Naive B cell (primary cell): ENCODE data around the gene ZNF771. TPM values are rescaled to one million over a fixed set of nuclear protein-coding genes. Genes with fewer than 3 reads are reported as not detected.
A peak's percentile ranks its signal among the peaks of the same experiment; 100 is the strongest.

Source experiments
- ATAC-seq, 2 donors: fragments of 150-1000 bp; cut with Tn5 transposase; 2 replicates each; pipeline ENCODE4 v1.10.0; 2021; ENCODE audit warnings: low read depth in 2 of 2, mild to moderate bottlenecking in 2 of 2, moderate library complexity in 2 of 2
- DNase-seq: peaks from one replicate; pipeline ENCODE4 v3.0.0; 2022
- H3K27ac Mint-ChIP-seq, 6 donors: one replicate each; pipeline ENCODE4 v1.8.0; 2020 to 2022; ENCODE audit warnings: mild to moderate bottlenecking in 6 of 6, mixed read lengths in 6 of 6, moderate library complexity in 5 of 6, inconsistent platforms in 2 of 6
- H3K27me3 Mint-ChIP-seq, 3 donors: one replicate each; pipeline ENCODE4 v1.8.0; 2021 to 2022; ENCODE audit warnings: mixed read lengths in 3 of 3, mild to moderate bottlenecking in 1 of 3
- H3K36me3 Mint-ChIP-seq, 2 donors: one replicate each; pipeline ENCODE4 v1.8.0; 2020 to 2022; ENCODE audit warnings: mixed read lengths in 2 of 2, inconsistent platforms in 1 of 2, mild to moderate bottlenecking in 1 of 2
- H3K4me1 Mint-ChIP-seq, 3 donors: one replicate each; pipeline ENCODE4 v1.8.0; 2020 to 2022; ENCODE audit warnings: mixed read lengths in 3 of 3, inconsistent platforms in 1 of 3, mild to moderate bottlenecking in 1 of 3, moderate library complexity in 1 of 3
- H3K4me3 Mint-ChIP-seq, 8 donors: one replicate each; pipeline ENCODE4 v1.8.0; 2020 to 2022; ENCODE audit warnings: mild to moderate bottlenecking in 8 of 8, mixed read lengths in 8 of 8, moderate library complexity in 8 of 8, inconsistent platforms in 2 of 8
- H3K9me3 Mint-ChIP-seq, 7 donors: one replicate each; pipeline ENCODE4 v1.8.0; 2020 to 2022; ENCODE audit warnings: mixed read lengths in 7 of 7, mild to moderate bottlenecking in 5 of 7, inconsistent platforms in 2 of 7, moderate library complexity in 1 of 7
- polyA plus RNA-seq, 6 donors: library from polyadenylated mRNA; unstranded; fragments of 300-500 nt; fragmentation: Illumina TruSeq; gene quantifications; one replicate each; pipeline ENCODE4 v1.2.3, GENCODE V29; 2021; ENCODE audit warnings: low read depth in 6 of 6

ZNF771 gene
- 1 to 10 TPM in 5 of 6 donors, not detected in 1; 1.7 to 5.0 (median 2.3) TPM for polyA plus RNA-seq

DNA sequence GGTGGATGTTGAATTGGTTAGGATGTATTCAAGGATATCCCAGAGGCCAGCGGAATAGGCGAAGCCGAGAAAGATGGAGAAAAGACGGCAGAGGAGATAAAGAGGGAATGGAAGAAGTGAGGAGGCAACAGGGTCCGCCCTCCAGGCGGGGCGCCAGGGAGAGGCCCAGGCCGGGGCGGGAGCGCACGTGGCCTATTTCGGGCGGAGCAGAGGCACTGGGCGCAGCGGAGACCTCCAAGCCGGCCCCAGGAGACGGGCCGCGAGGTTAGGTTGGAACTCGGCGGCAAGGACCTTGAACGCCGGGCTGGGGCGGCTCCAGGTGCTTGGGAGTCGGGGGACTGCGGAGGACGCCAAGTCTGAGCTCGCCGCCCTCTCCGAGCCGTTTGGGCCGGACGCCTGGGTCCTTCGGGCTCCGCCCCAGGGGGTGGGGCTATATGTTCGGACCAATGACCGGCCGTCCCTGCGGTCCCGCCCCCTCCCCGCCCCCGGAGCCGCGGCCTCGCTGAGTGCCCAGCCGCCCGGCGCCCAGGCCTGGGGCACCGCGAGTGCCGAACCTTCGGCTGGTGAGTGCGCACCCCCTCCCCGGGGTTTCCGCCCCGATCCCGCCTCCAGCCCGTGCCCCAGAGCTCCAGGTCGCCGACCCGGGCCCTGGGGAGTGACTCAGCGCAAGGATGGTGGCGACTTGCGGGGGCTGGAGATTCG is at the start of gene ZNF771:
Gene ZNF771, plus strand, starts transcription at position 505 of the 702 bp plus-strand sequence. CDS start 448 bp downstream, outside the sequence.
- H3K4me1 Mint-ChIP-seq, result peaks cover 22 to 31% (median 28%) of the 10 kb centered on the region in 3 donors
- DNase-seq (peak; percentile 86), ATAC-seq (peak; percentile 81 to 85)
- H3K36me3 Mint-ChIP-seq, result peaks cover 0 to 5% of the 10 kb centered on the region in 2 donors
- no peaks in the 10 kb centered on the region for H3K9me3 Mint-ChIP-seq
- no peaks in the 10 kb centered on the region for H3K27me3 Mint-ChIP-seq
- H3K4me3 Mint-ChIP-seq, result peak within 1 kb of the TSS; percentile 81 to 99 (median 97)
- H3K27ac Mint-ChIP-seq, result peak within 1 kb of the TSS; percentile 28 to 99 (median 94)

DNA sequence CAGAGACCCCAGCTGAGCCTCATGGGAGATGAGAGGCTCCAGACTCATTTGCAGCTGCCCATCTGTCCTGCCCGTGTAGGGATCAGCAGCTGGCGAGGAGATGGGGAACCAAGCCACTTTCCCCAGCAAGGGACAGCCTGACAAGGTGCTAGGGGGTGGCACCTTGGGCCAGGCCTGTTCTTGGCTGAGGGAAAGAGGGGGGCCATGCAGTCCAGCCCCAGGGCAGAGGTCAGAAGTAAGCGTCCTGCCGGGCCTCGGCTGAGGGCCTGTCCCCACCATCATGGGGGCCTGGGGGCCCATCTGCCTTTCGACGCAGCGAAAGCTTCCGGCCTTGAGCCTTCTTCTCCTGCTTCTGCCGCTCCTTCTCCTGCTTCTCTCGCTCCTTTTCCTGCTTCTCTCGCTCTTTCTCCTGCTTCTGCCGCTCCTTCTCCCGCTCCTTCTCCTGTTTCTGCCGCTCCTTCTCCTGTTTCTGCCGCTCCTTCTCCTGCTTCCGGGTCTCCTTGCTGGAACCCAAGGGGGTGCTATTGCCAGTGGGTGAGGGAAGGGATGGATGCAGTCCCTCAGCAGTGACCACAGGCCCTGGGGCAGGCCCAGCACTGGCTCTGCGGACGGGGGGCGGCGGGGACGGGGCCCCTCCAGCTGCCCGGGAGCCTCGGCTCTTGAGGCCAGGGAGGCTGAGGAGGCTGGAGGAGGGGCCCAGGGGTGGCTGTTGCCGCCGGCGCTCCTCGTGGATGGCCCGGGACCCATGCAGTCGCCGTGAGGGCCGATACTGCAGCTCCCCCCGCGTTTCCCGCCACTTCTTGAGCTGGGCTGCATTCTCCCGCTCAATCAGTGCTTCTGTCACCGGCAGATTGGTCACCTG is 49.5 kb upstream of the ZNF771 start:
- no peaks in the 10 kb centered on the region for H3K9me3 Mint-ChIP-seq
- H3K4me3 Mint-ChIP-seq, result peak overlapping the region in 1 of 8 donors; percentile 72
- DNase-seq (no peak), ATAC-seq (no peak)
- H3K36me3 Mint-ChIP-seq, result peaks cover under 1 to 10% of the 10 kb centered on the region in 2 donors
- peaks cover 29 to 46% (median 35%) of the 10 kb centered on the region in 3 donors for H3K4me1 Mint-ChIP-seq
- H3K27ac Mint-ChIP-seq, result peak overlapping the region in 2 of 6 donors; percentile 24 to 94
- no peaks in the 10 kb centered on the region for H3K27me3 Mint-ChIP-seq

DNA sequence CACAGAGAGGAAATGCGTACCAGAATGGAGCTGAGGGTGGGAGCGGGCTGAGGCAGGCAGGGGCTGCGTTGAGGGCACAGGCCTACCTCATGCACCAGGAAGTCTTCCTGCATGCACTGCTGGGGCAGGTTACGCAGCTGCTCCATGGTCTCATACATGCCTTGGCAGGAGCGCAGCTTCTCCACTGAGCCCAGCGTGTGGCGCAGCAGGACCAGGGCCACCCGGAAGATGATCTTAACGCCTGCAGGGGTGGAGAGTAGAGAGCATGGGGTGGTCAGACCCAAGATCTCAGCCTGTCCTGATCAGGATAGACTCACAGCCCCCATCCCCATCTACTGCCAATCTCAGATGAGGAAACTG is 48.8 kb upstream of the ZNF771 start:
- Mint-ChIP-seq H3K9me3 (no peaks in the 10 kb centered on the region), H3K4me1 (peaks cover 27 to 45% (median 37%) of the 10 kb centered on the region in 3 donors), H3K4me3 (no peak overlapping the region), H3K27me3 (no peaks in the 10 kb centered on the region), H3K36me3 (peaks cover 7 to 15% of the 10 kb centered on the region in 2 donors), H3K27ac (no peak overlapping the region)
- DNase-seq, result no peak
- no peak for ATAC-seq

DNA sequence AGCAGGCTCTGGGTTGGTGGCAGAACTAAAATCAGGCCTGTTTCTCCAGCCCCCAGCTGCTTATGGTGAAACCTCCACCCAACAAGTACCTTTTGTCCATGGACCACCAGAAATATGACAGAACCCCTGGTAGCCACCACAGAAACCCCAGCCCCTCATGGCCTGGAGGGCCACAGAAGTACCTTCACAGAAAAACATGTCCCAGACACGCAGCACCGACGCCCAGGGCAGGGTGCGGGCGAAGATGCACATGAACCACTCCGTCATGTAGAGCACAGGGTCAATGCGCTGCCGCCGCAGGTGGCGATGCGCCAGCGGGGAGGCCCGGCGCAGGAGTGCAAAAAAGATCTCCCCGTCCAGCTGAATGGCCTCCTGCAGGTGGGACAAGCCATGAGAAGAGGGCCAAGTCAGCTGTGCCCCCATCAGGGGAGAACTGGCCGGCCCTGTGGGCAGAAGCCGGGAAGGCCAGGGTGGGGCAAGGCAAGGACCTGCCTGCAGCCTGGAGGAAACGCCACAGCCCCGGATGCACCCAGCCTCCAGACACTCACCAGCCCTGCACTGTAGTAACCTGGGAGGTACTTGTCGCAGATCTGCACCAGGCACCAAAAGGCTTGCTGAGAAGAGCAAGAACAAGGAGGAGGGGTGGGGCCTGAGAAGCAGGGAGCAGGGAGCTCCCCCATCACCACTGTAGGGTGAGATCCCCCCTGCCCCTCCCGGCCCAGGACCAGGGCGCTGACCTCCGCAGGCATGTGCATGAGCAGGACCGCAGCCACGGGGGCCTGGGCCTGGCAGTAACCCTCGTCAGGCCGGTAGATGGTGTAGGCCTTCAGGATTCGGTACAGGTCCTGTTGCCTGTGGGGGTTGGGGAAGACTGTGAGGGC is 48.2 kb upstream of the ZNF771 start:
- DNase-seq, result no peak
- peaks cover 23 to 38% (median 33%) of the 10 kb centered on the region in 3 donors for H3K4me1 Mint-ChIP-seq

DNA sequence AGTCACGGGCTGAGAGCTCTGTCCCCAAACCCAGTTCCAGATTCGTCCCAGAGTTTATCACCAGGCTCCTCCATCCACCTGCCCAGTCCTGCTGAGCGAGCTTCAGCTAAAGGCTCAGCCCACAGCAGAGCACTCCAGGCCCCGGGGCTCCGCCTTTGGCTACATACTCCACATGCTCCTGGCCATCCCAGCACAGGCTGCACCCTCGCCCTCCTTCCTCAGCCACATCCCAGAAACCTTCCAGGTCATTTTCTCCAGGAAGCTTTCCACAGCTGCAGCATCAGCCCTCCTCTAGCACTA is 47.6 kb upstream of the ZNF771 start:
- DNase-seq, result no peak
- H3K9me3 Mint-ChIP-seq, result no peaks in the 10 kb centered on the region
- peak overlapping the region in 1 of 8 donors; percentile 71 for H3K4me3 Mint-ChIP-seq

More for the DNA sequence above, 48.2 kb upstream of the ZNF771 start:
- H3K27me3 Mint-ChIP-seq, result no peaks in the 10 kb centered on the region
- peaks cover 7 to 15% of the 10 kb centered on the region in 2 donors for H3K36me3 Mint-ChIP-seq
- no peak overlapping the region for H3K27ac Mint-ChIP-seq
- no peak for ATAC-seq
- H3K9me3 Mint-ChIP-seq, result no peaks in the 10 kb centered on the region
- H3K4me3 Mint-ChIP-seq, result no peak overlapping the region

DNA sequence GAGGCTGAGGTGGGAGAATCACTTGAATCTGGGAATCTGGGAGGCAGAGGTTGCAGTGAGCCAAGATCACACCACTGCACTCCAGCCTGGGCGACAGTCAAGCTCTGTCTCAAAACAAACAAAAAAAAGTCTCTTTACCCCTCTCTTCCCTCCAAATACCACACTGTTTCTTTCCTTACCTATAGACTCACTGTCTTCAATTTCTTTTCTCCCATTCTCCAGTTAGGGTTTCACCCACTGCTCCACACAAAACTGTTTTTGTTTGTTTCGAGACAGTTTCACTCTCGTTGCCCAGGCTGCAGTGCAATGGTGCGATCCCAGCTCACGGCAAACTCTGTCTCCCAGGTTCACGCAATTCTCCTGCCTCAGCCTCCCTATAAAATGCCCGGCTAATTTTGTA is 46.2 kb upstream of the ZNF771 start:
- DNase-seq, result no peak
- ATAC-seq, result no peak
- H3K27me3 Mint-ChIP-seq, result no peaks in the 10 kb centered on the region
- H3K27ac Mint-ChIP-seq, result peak overlapping the region in 1 of 6 donors; percentile 47
- no peak overlapping the region for H3K4me3 Mint-ChIP-seq
- H3K36me3 Mint-ChIP-seq, result peaks cover 7 to 15% of the 10 kb centered on the region in 2 donors
- peaks cover 15 to 26% (median 26%) of the 10 kb centered on the region in 3 donors for H3K4me1 Mint-ChIP-seq
- H3K9me3 Mint-ChIP-seq, result no peaks in the 10 kb centered on the region

More for the DNA sequence above, 47.6 kb upstream of the ZNF771 start:
- ATAC-seq, result no peak
- Mint-ChIP-seq H3K36me3 (peaks cover 7 to 15% of the 10 kb centered on the region in 2 donors), H3K27ac (no peak overlapping the region), H3K27me3 (no peaks in the 10 kb centered on the region), H3K4me1 (peaks cover 19 to 33% (median 30%) of the 10 kb centered on the region in 3 donors)

DNA sequence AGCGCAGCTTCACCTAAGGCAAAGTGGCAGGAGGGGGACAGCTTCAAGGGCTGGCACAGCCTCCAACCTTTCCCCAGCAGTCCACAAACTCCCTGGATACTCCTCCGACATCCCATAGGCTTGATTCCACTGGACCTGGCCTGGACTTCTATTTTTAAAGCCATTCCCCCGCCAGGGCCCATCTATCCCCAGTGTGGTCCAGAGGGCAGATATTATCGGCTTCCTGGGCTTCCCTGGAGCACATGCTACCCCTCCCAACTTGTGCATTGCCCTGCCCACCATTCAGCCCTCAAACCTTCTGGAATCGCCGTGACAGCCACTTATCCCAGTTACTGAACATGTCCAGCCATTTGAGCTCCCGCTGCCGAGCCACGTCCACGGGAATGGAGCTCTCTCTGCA is 42.2 kb upstream of the ZNF771 start:
- no peak for DNase-seq
- H3K4me3 Mint-ChIP-seq, result no peak overlapping the region
- H3K36me3 Mint-ChIP-seq, result peaks cover 7 to 15% of the 10 kb centered on the region in 2 donors
- H3K27me3 Mint-ChIP-seq, result no peaks in the 10 kb centered on the region
- no peak overlapping the region for H3K27ac Mint-ChIP-seq
- ATAC-seq, result no peak
- H3K9me3 Mint-ChIP-seq, result no peaks in the 10 kb centered on the region
- H3K4me1 Mint-ChIP-seq, result peaks cover 37 to 49% (median 45%) of the 10 kb centered on the region in 3 donors

DNA sequence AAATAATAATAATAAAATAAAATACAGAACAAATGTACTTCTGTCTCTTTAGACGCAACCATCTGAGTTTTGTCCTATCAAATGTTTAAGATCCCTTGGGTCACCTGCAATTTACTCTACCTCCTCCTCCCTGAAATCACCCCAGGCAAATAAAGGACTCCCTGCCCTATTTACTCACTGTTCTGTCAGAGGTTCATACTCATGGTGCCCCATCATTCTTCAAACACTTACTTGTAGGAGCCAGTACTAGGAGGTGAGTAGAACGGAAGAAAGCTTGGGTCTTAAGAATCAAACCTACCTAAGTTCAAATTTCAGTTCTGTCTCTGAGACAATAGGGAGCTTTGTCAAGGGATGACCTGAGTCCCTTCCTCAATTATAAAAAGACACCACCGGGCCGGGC is 40.9 kb upstream of the ZNF771 start:
- H3K36me3 Mint-ChIP-seq, result peaks cover 7 to 15% of the 10 kb centered on the region in 2 donors
- H3K4me1 Mint-ChIP-seq, result peaks cover 41 to 52% (median 51%) of the 10 kb centered on the region in 3 donors
- H3K4me3 Mint-ChIP-seq, result peak overlapping the region in 3 of 8 donors; percentile 61 to 85 (median 77)
- no peaks in the 10 kb centered on the region for H3K9me3 Mint-ChIP-seq
- DNase-seq (no peak), ATAC-seq (no peak)
- H3K27ac Mint-ChIP-seq, result peak overlapping the region in 1 of 6 donors; percentile 3
- H3K27me3 Mint-ChIP-seq, result no peaks in the 10 kb centered on the region

DNA sequence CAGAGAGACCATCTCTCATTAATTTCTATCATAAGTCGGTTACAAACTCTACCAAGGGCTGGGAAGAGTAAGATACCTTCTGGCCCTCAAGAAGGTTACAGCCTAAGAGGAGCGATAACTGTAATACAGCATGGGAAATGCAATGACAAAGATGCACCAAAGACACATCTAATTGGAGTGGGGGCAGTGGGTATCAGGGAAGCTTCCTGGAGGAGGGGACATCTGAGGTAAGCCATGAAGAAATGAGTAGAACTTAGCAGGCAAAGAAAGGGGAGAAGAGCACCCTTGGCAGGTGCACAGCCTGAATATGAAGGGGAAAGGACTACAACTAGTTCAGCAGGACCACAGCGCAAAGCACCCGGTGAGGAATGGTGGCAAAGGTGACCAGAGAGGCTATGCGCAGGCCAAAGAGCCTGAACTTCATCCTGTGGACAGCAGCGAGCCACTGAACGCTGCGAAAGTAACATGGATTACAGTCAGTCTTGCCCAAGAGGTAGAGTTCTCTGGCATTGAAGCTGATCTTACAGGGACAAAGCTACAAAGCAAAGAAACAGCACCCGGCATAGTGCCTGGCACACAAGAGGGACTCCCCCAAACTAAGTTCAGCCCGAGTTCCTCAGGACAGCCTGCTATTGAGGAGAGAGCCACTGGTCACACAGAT is 39.9 kb upstream of the ZNF771 start:
- H3K27ac Mint-ChIP-seq, result peak overlapping the region in 5 of 6 donors; percentile 64 to 86 (median 74)
- no peaks in the 10 kb centered on the region for H3K27me3 Mint-ChIP-seq
- no peak for DNase-seq
- no peaks in the 10 kb centered on the region for H3K9me3 Mint-ChIP-seq
- H3K4me3 Mint-ChIP-seq, result peak overlapping the region; percentile 80 to 94 (median 88)
- H3K4me1 Mint-ChIP-seq, result peaks cover 44 to 60% (median 59%) of the 10 kb centered on the region in 3 donors
- H3K36me3 Mint-ChIP-seq, result peaks cover 7 to 10% of the 10 kb centered on the region in 2 donors
- no peak for ATAC-seq

DNA sequence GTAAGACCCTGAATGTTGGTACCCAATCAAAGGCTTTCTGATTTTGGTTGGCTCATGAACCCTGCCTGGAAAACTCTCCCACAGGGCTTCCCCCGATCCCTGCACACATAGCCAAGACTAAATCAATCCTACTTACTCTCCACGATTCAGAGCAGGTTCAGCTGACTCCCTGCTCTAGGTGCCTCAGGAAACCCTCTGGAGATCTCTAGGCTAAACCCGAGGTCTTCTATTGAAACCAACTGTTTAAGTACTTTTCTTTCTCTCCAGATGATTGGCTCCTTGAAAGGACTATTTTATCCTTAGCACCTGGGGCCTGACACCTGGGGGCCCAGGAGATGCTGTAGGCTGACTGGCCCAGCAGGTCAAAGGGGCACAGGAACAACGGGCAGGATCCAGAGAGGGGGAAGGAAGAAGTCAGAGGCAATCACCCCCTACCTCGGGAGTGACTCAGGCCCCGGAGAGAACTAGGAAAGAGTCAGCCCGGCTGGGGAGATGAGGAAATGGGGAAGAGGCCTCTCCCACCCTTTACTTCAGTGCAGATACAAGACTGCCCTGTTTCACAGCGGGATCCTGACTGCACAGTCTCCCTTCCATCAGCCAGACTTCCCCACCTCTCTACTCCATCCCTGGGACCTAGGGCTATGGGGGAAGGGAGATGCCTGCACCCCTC is 39.1 kb upstream of the ZNF771 start:
- ATAC-seq, result no peak
- no peaks in the 10 kb centered on the region for H3K27me3 Mint-ChIP-seq
- H3K27ac Mint-ChIP-seq, result peak overlapping the region in 5 of 6 donors; percentile 64 to 93 (median 86)
- peaks cover 40 to 61% (median 61%) of the 10 kb centered on the region in 3 donors for H3K4me1 Mint-ChIP-seq
- H3K9me3 Mint-ChIP-seq, result no peaks in the 10 kb centered on the region
- H3K4me3 Mint-ChIP-seq, result peak overlapping the region; percentile 80 to 94 (median 88)
- H3K36me3 Mint-ChIP-seq, result peaks cover 3% of the 10 kb centered on the region in 2 donors
- no peak for DNase-seq

DNA sequence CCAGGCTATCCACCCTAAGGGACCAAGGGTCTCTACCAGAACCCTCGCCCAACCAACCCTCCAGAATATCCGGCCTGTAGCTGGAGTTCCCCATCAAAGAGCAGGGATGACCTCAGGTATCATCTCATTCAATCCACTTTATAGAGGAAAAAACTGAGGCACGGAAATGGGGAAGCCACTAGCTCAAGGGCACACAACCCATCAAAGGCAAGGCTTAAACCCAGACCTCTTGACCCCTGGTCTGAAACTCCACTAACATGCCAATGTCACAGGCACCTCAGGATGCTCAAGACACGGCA is 38.7 kb upstream of the ZNF771 start:
- Mint-ChIP-seq H3K27me3 (no peaks in the 10 kb centered on the region), H3K27ac (peak overlapping the region in 5 of 6 donors; percentile 64 to 93 (median 86)), H3K36me3 (no peaks in the 10 kb centered on the region), H3K4me1 (peaks cover 39 to 59% (median 58%) of the 10 kb centered on the region in 3 donors), H3K9me3 (no peaks in the 10 kb centered on the region), H3K4me3 (peak overlapping the region; percentile 80 to 94 (median 88))
- ATAC-seq, result no peak
- no peak for DNase-seq
